ENCODE results near the gene AOAH. TPM values are rescaled to one million over a fixed set of nuclear protein-coding genes. Genes with fewer than 3 reads are reported as not detected.

Gene AOAH
- total and polyA plus RNA-seq, 2 of the 4 experiments (the other 2 are of a cell fraction), result not detected

GRCh38 chr7:36639826-36640225, 84.5 kb downstream of the AOAH start:
- no peak overlapping the region for H4K8ac ChIP-seq (ENCODE audit: low read depth in 2 of 2, low read length in 2 of 2)

More at GRCh38 chr7:36639826-36640225, 84.5 kb downstream of the AOAH start:
- Histone ChIP-seq H3K27ac (ENCODE audit: insufficient read depth, low read length) (no peak overlapping the region), H3K18ac (ENCODE audit: low read depth, low read length) (no peak overlapping the region), H3K27me3 (ENCODE audit: control insufficient read depth, insufficient read depth, low read length) (peaks cover 31% of the 10 kb centered on the region), H3K23ac (ENCODE audit: low read depth, low read length) (no peak overlapping the region), H3K79me1 (ENCODE audit: low read depth in 1 of 2, low read length in 2 of 2) (no peaks in the 10 kb centered on the region), H3K4ac (ENCODE audit: low read depth, low read length) (no peak overlapping the region), H2BK20ac (ENCODE audit: low read depth, low read length) (no peak overlapping the region), H3K4me3 (ENCODE audit: insufficient read depth, low read depth, low read length) (no peak overlapping the region), H3K9ac (ENCODE audit: low read depth, low read length) (no peak overlapping the region), H4K20me1 (ENCODE audit: insufficient read depth, low read length) (no peaks in the 10 kb centered on the region), H3K14ac (replicated peaks; ENCODE audit: low read depth, low read length) (no peak overlapping the region), H4K5ac (ENCODE audit: low read depth, low read length) (no peak overlapping the region), H2AFZ (replicated peaks; ENCODE audit: low read length, poor library complexity) (no peak overlapping the region), H3K36me3 (ENCODE audit: control insufficient read depth, insufficient read depth, low read length) (no peaks in the 10 kb centered on the region), H3K9me3 (ENCODE audit: control insufficient read depth, insufficient read depth, low read length) (no peaks in the 10 kb centered on the region), H2BK120ac (ENCODE audit: low read depth, low read length) (no peak overlapping the region), H2AK5ac (ENCODE audit: low read depth, low read length) (no peak overlapping the region), H3K4me2 (ENCODE audit: low read depth, low read length) (no peak overlapping the region), H3K9me1 (ENCODE audit: insufficient read depth, low read length) (no peaks in the 10 kb centered on the region), H4K91ac (ENCODE audit: insufficient read depth, low read depth, low read length) (no peak overlapping the region), H3K4me1 (ENCODE audit: control insufficient read depth, insufficient read depth, low read length) (no peaks in the 10 kb centered on the region), H3K56ac (ENCODE audit: extremely low read depth, insufficient read depth, low read length) (no peak overlapping the region), H2BK5ac (ENCODE audit: low read depth, low read length, poor library complexity, severe bottlenecking) (no peak overlapping the region), H2AK9ac (replicated peaks; ENCODE audit: low read depth, low read length, poor library complexity) (no peak overlapping the region), H2BK15ac (ENCODE audit: low read depth, low read length) (no peak overlapping the region)
- dilution Hi-C loops (cut with HindIII; ENCODE audit: low sequenced_read_pairs, unreplicated experiment), result no loop called here
- 40% methylated on average over 1 of the region's 8 CpGs; no CpG with 5 or more reads in 1 of the 2 experiments for WGBS, 2 experiments (ENCODE audit: extremely low coverage in 2 of 2, insufficient read length in 1 of 2)
- POLR2A ChIA-PET (ENCODE audit: unreplicated experiment), result no interaction called here
- DNase-seq (no peak), ATAC-seq (ENCODE audit: low read depth) (no peak)
- TF ChIP-seq MXI1 (IDR thresholded peaks at IDR 0.05; ENCODE audit: borderline replicate concordance, low read depth, low read length) (no peak), CHD1 (IDR thresholded peaks at IDR 0.05; ENCODE audit: low read depth, low read length) (no peak), RCOR1 (IDR thresholded peaks at IDR 0.05; ENCODE audit: insufficient replicate concordance, low read length) (no peak), MAZ (IDR thresholded peaks at IDR 0.05; ENCODE audit: borderline replicate concordance, low read depth, low read length) (no peak), CEBPB (IDR thresholded peaks at IDR 0.05; ENCODE audit: low read depth, low read length) (no peak), USF2 (IDR thresholded peaks at IDR 0.05; ENCODE audit: low read depth, low read length) (no peak), BHLHE40 (IDR thresholded peaks at IDR 0.05; ENCODE audit: low read depth, low read length) (no peak), SMC3 (IDR thresholded peaks at IDR 0.05; ENCODE audit: low read depth, low read length) (no peak), ELK1 (IDR thresholded peaks at IDR 0.05; ENCODE audit: borderline replicate concordance, low read depth, low read length) (no peak), MAFK (IDR thresholded peaks at IDR 0.05; ENCODE audit: low read depth, low read length) (no peak), FOS (IDR thresholded peaks at IDR 0.05; ENCODE audit: low read depth, low read length) (no peak), RAD21 (IDR thresholded peaks at IDR 0.05; ENCODE audit: low read length) (no peak), POLR2A (IDR thresholded peaks at IDR 0.05; ENCODE audit: low read depth, low read length) (no peak), RFX5 (IDR thresholded peaks at IDR 0.05; ENCODE audit: low read depth, low read length) (no peak), NFE2L2 (IDR thresholded peaks at IDR 0.05; ENCODE audit: low read depth, low read length) (no peak)
- TF ChIP-seq, protein P1, sequence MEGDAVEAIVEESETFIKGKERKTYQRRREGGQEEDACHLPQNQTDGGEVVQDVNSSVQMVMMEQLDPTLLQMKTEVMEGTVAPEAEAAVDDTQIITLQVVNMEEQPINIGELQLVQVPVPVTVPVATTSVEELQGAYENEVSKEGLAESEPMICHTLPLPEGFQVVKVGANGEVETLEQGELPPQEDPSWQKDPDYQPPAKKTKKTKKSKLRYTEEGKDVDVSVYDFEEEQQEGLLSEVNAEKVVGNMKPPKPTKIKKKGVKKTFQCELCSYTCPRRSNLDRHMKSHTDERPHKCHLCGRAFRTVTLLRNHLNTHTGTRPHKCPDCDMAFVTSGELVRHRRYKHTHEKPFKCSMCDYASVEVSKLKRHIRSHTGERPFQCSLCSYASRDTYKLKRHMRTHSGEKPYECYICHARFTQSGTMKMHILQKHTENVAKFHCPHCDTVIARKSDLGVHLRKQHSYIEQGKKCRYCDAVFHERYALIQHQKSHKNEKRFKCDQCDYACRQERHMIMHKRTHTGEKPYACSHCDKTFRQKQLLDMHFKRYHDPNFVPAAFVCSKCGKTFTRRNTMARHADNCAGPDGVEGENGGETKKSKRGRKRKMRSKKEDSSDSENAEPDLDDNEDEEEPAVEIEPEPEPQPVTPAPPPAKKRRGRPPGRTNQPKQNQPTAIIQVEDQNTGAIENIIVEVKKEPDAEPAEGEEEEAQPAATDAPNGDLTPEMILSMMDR (conservative IDR thresholded peaks at IDR 0.05; ENCODE audit: low read depth, low read length), result no peak
- CTCF ChIA-PET, result interaction anchor here (0.6 kb wide), 1 partner anchor 17 kb away, joined by 3 read pairs; no protein-coding TSS in a partner anchor
- BruUV-seq (replicated peaks), result no TSS peak
- intact Hi-C loops (cut with micrococcal nuclease), result no loop called here
- in situ Hi-C loops (cut with MboI; ENCODE audit: low sequenced_read_pairs), result no loop called here

All from IMR-90 (cell line).